ENCODE measurements around the gene AKAP10.
"Not testable (repeated sequence)": the region's sequence is repeated elsewhere in the genome, so short reads cannot be mapped to it uniquely, and the experiment has no call there.

The AKAP10 gene

DNA sequence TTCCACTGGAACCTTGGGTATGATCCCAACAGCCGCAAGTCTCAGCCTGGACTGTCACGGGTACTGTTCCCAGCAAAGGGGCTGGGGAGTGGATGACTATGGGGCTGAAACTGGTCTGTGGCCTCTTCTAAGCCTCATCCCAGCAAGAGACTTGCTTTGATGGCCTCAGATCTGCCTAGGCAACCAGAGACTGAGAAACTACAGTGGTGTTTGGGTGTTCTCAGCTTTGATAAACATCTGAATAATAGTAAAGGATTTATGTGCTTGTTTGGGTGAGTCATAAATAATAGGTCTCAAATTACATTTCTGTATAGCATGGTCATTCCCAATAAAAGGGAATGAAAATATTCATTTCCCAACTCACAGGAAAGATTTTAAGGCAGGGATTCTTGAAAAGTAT, 79.7 kb downstream of the AKAP10 start:
- TF ChIP-seq, protein P1, sequence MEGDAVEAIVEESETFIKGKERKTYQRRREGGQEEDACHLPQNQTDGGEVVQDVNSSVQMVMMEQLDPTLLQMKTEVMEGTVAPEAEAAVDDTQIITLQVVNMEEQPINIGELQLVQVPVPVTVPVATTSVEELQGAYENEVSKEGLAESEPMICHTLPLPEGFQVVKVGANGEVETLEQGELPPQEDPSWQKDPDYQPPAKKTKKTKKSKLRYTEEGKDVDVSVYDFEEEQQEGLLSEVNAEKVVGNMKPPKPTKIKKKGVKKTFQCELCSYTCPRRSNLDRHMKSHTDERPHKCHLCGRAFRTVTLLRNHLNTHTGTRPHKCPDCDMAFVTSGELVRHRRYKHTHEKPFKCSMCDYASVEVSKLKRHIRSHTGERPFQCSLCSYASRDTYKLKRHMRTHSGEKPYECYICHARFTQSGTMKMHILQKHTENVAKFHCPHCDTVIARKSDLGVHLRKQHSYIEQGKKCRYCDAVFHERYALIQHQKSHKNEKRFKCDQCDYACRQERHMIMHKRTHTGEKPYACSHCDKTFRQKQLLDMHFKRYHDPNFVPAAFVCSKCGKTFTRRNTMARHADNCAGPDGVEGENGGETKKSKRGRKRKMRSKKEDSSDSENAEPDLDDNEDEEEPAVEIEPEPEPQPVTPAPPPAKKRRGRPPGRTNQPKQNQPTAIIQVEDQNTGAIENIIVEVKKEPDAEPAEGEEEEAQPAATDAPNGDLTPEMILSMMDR (IDR thresholded peaks at IDR 0.05; ENCODE audit: low read depth, low read length): no peak
- peak; percentile 34 to 58 for DNase-seq (ENCODE audit: low read depth in 2 of 2)
- no peak overlapping the region for H3K4me3 ChIP-seq (replicated peaks in 1 of 2; ENCODE audit: low read depth in 2 of 2, low read length in 2 of 2)

DNA sequence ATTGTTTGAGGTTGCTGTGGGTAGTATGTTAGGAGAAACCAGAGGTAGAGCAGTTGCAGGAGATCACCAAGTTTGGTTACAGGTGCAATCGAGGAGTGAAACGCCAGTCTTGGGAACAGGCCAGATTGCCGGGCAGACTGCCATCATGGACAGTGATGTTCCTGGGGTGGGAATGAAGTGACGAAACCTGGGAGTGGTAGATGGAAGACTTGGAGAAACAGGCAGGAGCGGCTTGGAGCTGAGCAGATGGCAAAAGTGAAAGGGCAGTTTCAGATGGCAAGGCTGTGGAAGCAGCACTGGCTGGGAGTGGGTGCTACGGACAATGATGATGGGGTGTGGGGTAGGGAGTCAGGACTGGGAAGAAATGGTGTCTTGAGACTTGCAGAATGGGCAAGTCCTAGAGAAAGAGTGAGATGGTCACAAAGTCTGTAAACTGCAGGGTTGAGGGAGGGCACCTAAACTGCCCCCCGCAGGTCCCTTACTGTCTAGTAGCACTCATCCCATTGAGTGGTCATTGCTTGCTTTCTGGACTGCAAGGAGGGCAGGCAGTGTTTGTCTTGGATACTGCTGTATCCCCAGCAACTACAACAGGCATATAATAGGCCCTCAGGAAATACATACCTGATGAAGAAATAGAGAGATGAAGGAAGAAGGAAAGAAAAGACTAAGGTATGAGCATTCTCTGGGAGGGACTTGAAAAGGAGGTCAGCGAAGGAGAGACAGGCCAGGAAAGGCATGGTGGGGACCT, 80.4 kb downstream of the AKAP10 start:
- DNase-seq (ENCODE audit: low read depth in 2 of 2): peak; percentile 16 to 24
- TF ChIP-seq, protein P1 (IDR thresholded peaks at IDR 0.05; ENCODE audit: low read depth, low read length): no peak
- H3K4me3 ChIP-seq (replicated peaks in 1 of 2; ENCODE audit: low read depth in 2 of 2, low read length in 2 of 2): no peak overlapping the region

DNA sequence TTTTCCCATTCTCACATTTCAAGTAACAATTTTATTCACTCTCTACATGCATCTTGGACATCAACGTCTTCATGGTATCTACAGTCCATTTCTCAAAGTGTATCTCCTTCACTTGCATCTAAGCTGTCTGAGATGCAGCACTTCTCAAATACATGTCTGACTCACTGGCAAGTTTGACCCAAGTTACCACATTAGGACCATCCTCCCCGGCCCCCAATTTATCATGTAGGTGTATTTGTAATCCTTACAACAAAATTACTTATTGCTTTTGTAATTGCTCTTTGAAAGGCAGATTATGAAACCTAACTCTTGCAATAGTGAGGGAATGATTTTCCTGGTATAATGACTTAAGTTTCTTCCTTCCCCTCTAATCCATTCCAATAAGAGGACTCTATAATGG, 80.9 kb downstream of the AKAP10 start:
- no peak overlapping the region for H3K4me3 ChIP-seq (replicated peaks in 1 of 2; ENCODE audit: low read depth in 2 of 2, low read length in 2 of 2)
- TF ChIP-seq, protein P1 (IDR thresholded peaks at IDR 0.05; ENCODE audit: low read depth, low read length): no peak
- DNase-seq (ENCODE audit: low read depth in 2 of 2): no peak

DNA sequence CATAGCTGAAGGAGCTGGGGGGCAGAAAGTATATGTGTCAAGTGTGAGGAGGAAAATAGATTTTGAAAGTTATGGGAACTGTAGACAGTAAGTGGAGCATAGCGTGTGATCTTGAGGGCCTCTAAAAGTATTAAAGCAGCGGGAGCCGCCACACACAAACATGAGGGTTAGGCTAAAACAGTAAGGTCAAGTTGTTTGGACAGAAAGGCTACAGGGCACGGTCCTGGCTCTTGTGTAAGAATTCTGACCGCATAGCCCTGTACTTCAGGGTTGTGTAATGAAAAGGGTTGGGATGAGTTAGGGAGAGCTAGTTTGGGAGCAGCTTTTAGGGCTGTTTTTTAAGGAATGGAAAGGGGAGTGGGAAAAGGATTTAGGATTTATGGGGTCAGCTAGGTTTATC, 87.1 kb downstream of the AKAP10 start:
- H3K4me3 ChIP-seq (replicated peaks in 1 of 2; ENCODE audit: low read depth in 2 of 2, low read length in 2 of 2); DNase-seq (ENCODE audit: low read depth in 2 of 2): not testable (repeated sequence)

DNA sequence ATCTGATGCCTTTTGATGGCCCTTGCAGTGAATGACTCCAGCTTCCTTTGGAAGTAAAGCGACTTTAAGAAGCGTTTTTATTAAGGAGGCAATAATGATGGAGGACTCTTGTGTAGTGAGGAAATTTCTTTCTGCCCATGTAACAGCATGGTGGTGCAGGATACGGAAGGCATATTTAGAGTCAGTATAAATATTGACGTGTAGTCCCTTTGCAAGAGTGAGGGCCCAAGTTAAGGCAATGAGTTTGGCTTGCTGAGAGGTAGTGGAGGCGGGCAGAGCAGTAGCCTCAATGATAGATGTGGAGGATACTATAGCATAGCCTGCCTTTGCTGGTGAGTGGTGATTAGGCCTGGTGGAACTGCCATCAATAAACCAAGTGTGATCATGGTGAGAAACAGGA, 87.6 kb downstream of the AKAP10 start:
- not testable (repeated sequence) for DNase-seq (ENCODE audit: low read depth in 2 of 2); H3K4me3 ChIP-seq (replicated peaks in 1 of 2; ENCODE audit: low read depth in 2 of 2, low read length in 2 of 2)

DNA sequence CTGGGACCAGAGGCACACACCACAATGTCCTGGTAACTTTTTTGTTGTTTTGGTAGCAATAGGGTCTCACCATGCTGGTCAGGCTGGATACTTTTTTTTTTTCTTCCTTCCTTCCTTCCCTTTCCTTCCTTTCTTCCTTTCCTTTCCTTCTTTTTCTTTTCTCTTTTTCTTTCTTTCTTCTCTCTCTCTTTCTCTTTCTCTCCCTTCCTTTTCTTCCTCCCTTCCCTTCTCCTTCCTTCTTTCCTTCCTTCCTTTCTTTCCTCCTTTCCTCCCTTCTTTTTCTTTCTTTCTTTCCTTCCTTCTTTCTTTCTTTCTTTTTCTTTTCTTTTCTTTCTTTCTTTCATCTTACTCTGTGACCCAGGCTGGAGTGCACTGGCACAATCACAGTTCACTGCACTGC, 91.5 kb downstream of the AKAP10 start:
- H3K4me3 ChIP-seq (replicated peaks in 1 of 2; ENCODE audit: low read depth in 2 of 2, low read length in 2 of 2): no peak overlapping the region
- TF ChIP-seq, protein P1 (IDR thresholded peaks at IDR 0.05; ENCODE audit: low read depth, low read length): no peak
- no peak for DNase-seq (ENCODE audit: low read depth in 2 of 2)

DNA sequence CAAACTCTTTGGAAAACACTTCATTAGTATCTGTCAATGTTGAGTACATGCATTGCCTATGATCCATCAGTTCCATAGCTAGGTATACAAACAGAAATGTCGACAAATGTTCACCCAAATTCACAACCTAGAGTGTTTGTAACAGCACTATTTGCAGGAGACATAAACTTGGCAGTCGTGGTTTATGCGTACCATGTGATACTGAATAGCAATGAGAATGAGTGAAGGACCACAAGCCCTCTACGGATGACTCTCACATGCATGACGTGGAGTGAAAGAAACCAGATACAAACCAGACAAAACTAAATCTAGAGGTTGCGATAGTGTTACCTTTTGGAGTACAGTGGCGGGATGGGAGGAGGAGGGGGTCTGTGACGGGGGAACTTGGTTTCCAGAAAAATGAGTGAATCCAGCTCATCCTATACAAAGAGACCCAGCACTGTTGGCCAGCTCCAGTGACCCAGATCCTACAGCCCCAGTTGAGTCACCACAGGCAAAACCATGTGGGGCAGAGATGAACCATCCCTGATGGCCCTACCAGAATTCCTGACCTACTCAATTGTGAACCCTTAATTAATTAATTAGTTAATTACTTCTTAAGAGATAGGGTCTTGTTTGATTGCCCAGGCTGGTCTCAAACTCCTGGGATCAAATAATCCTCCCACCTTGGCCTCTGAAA, 94.0 kb downstream of the AKAP10 start:
- peak in 1 of 2 donors; percentile 15 for DNase-seq (ENCODE audit: low read depth in 2 of 2)
- H3K4me3 ChIP-seq (replicated peaks in 1 of 2; ENCODE audit: low read depth in 2 of 2, low read length in 2 of 2): no peak overlapping the region
- TF ChIP-seq, protein P1 (IDR thresholded peaks at IDR 0.05; ENCODE audit: low read depth, low read length): no peak

DNA sequence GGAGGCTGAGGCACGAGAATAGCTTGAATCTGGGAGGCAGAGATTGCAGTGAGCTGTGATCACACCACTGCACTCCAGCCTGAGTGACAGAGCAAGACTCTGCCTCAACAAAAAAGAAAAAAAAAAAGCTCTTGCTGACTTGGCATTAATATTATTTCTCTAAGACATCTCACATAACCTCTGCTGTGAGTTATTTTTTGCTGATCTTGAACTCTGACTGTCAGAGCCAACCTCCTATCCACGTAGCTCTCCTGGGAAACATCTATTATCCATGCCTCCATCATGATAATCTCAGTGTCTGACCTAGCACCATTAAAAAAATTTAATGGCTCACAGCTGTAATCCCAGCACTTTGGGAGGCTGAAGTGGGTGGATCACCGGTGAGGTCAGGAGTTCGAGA, 97.2 kb downstream of the AKAP10 start:
- TF ChIP-seq, protein P1 (IDR thresholded peaks at IDR 0.05; ENCODE audit: low read depth, low read length): no peak
- no peak for DNase-seq (ENCODE audit: low read depth in 2 of 2)

More for the DNA sequence above, 97.2 kb downstream of the AKAP10 start:
- no peak overlapping the region for H3K4me3 ChIP-seq (replicated peaks in 1 of 2; ENCODE audit: low read depth in 2 of 2, low read length in 2 of 2)

Measured in cardiac fibroblast (primary cell).